ENCODE data around the gene NF2.

Gene NF2

GRCh38 chr22:29700900-29701154 lies 97.4 kb downstream of the NF2 start:
- TF ChIP-seq ZNF8 (CRISPR knock-in tag; IDR thresholded peaks at IDR 0.05) (no peak), ZC3H10 (CRISPR knock-in tag; IDR thresholded peaks at IDR 0.05) (no peak), ARNTL (CRISPR knock-in tag; IDR thresholded peaks at IDR 0.05; ENCODE audit: borderline replicate concordance, low read depth) (no peak), ZFP3 (CRISPR knock-in tag; IDR thresholded peaks at IDR 0.05) (no peak), OSR1 (CRISPR knock-in tag; IDR thresholded peaks at IDR 0.05) (no peak), ISL1 (CRISPR knock-in tag; IDR thresholded peaks at IDR 0.05) (no peak), CSDC2 (CRISPR knock-in tag; IDR thresholded peaks at IDR 0.05) (no peak), ZNF70 (CRISPR knock-in tag; IDR thresholded peaks at IDR 0.05) (no peak)
- TF ChIP-seq, protein P1, sequence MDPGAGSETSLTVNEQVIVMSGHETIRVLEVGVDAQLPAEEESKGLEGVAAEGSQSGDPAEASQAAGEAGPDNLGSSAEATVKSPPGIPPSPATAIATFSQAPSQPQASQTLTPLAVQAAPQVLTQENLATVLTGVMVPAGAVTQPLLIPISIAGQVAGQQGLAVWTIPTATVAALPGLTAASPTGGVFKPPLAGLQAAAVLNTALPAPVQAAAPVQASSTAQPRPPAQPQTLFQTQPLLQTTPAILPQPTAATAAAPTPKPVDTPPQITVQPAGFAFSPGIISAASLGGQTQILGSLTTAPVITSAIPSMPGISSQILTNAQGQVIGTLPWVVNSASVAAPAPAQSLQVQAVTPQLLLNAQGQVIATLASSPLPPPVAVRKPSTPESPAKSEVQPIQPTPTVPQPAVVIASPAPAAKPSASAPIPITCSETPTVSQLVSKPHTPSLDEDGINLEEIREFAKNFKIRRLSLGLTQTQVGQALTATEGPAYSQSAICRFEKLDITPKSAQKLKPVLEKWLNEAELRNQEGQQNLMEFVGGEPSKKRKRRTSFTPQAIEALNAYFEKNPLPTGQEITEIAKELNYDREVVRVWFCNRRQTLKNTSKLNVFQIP (CRISPR knock-in tag; IDR thresholded peaks at IDR 0.05; ENCODE audit: borderline replicate concordance, low read depth), result no peak
- ATAC-seq, result no peak

DNA sequence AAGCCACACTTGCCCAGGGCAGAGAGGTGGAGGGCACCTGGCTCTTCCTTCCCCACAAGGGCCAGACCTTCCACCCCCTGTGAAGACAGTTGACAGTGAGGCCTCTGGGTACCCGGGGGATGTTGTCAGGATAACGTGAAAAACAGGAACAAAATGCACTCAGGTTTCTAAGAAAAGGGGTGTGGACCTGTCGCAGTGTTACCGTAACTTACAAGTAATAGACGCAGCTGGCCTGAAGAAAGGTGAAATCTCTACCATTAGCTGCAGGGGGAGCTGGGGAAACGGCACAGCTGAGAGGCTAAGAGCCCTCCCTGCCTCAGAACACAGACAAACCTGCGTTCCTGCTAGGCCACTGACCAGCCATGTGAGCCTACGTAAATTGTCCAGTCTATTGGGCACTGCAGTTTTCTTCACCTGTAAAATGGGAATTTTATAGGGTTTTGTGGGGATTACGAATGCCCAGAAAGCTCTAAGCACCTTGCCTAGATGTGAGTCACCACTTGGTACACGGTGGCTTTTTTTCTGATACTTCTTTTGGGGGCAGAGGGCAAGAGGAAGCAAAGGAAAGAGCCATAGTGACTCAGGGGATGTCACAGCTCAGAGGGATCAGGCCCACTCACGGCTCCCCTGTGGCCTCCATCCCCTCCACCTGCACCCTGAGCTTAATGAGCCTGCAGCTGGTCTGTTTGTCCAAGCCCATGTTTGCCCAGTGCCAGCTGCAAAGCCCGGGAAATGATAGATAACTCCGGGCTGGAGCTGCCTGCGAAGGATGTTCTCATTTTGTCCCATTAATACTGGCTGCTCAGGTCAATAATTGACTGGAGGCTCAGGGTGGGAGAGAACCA lies 97.9 kb downstream of the NF2 start:
- no peak; the same call in 2 of the 3 replicates for ATAC-seq
- no peak for TF ChIP-seq PPARA (CRISPR knock-in tag; IDR thresholded peaks at IDR 0.05; ENCODE audit: borderline replicate concordance)
- no peak for TF ChIP-seq ZFP3 (CRISPR knock-in tag; IDR thresholded peaks at IDR 0.05)
- TF ChIP-seq CREB5 (CRISPR knock-in tag; IDR thresholded peaks at IDR 0.05; ENCODE audit: low read depth), result no peak
- no peak for TF ChIP-seq ISL1 (CRISPR knock-in tag; IDR thresholded peaks at IDR 0.05)
- TF ChIP-seq RARB (CRISPR knock-in tag; IDR thresholded peaks at IDR 0.05), result no peak
- TF ChIP-seq TOX (CRISPR knock-in tag; IDR thresholded peaks at IDR 0.05; ENCODE audit: borderline replicate concordance), result no peak
- no peak for TF ChIP-seq SNAI2 (CRISPR knock-in tag; IDR thresholded peaks at IDR 0.05)
- TF ChIP-seq ARNTL (CRISPR knock-in tag; IDR thresholded peaks at IDR 0.05; ENCODE audit: borderline replicate concordance, low read depth), result no peak
- TF ChIP-seq ZC3H10 (CRISPR knock-in tag; IDR thresholded peaks at IDR 0.05), result no peak
- no peak for TF ChIP-seq CSDC2 (CRISPR knock-in tag; IDR thresholded peaks at IDR 0.05)
- no peak for TF ChIP-seq ZNF8 (CRISPR knock-in tag; IDR thresholded peaks at IDR 0.05)
- TF ChIP-seq ZFP30 (CRISPR knock-in tag; IDR thresholded peaks at IDR 0.05), result no peak
- TF ChIP-seq ZNF70 (CRISPR knock-in tag; IDR thresholded peaks at IDR 0.05), result no peak
- no peak for TF ChIP-seq GLIS3 (CRISPR knock-in tag; IDR thresholded peaks at IDR 0.05)
- no peak for TF ChIP-seq ESRRG (CRISPR knock-in tag; IDR thresholded peaks at IDR 0.05)
- TF ChIP-seq, protein P1 (CRISPR knock-in tag; IDR thresholded peaks at IDR 0.05; ENCODE audit: borderline replicate concordance, low read depth), result no peak
- no peak for TF ChIP-seq CSRNP3 (CRISPR knock-in tag; IDR thresholded peaks at IDR 0.05)
- TF ChIP-seq OSR1 (CRISPR knock-in tag; IDR thresholded peaks at IDR 0.05), result no peak

DNA sequence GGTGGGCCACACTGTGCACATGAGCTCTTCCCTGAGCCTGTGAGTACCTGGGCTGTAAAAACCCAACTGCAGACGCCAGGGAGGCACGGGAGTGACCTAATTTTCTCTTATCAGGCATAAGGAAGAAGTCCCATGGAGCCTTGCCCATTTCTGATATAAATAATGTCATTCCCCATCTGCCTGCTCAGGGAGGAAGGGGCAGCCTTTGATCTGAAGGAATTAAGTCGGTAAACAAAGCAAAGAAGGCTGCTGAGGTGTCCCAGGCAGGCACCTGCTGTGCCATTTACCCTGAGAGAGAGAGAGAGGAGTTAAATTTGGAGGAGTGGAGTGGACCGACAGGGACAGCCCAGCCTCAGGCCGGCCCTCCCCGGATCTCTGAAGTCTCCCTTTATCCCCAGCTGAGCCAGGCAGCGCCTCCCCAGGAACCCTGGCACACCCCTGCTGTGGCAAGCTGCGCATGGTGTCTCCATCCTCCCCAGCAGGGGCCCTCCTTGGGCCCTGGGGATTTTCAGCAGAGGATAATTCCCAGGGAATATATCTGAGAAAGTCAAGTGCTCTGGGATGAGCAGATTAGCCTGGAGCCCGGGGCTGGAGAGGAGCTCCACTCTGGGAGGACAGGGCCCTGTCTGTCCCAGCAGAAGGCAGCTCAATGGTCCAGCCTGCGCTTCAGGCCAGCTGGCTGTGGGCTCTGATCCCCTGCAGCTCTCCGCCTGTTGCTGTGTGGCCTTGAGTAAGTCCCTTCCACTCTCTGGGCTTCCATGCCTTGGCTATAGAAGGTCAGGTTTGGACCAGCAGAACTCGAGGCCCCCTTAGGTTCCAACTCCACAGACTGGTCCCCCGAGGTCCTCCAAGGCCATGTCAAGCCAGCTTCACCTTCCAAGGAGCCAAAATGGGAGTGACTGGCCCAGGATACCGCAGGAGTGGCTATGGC lies 98.8 kb downstream of the NF2 start:
- TF ChIP-seq OSR1 (CRISPR knock-in tag; IDR thresholded peaks at IDR 0.05), result no peak
- TF ChIP-seq ESRRG (CRISPR knock-in tag; IDR thresholded peaks at IDR 0.05), result no peak
- no peak for TF ChIP-seq ZC3H10 (CRISPR knock-in tag; IDR thresholded peaks at IDR 0.05)
- TF ChIP-seq CREB5 (CRISPR knock-in tag; IDR thresholded peaks at IDR 0.05; ENCODE audit: low read depth), result no peak
- no peak for TF ChIP-seq ARNTL (CRISPR knock-in tag; IDR thresholded peaks at IDR 0.05; ENCODE audit: borderline replicate concordance, low read depth)
- no peak for TF ChIP-seq ZNF70 (CRISPR knock-in tag; IDR thresholded peaks at IDR 0.05)
- no peak for TF ChIP-seq CSDC2 (CRISPR knock-in tag; IDR thresholded peaks at IDR 0.05)
- no peak for TF ChIP-seq ZNF565 (CRISPR knock-in tag; conservative IDR thresholded peaks at IDR 0.05; ENCODE audit: low read depth)
- no peak for TF ChIP-seq RARB (CRISPR knock-in tag; IDR thresholded peaks at IDR 0.05)
- no peak for TF ChIP-seq TSHZ2 (CRISPR knock-in tag; IDR thresholded peaks at IDR 0.05)
- TF ChIP-seq PATZ1 (CRISPR knock-in tag; IDR thresholded peaks at IDR 0.05; ENCODE audit: borderline replicate concordance), result no peak
- TF ChIP-seq TOX (CRISPR knock-in tag; IDR thresholded peaks at IDR 0.05; ENCODE audit: borderline replicate concordance), result no peak
- no peak for TF ChIP-seq PPARA (CRISPR knock-in tag; IDR thresholded peaks at IDR 0.05; ENCODE audit: borderline replicate concordance)
- no peak for TF ChIP-seq ZNF8 (CRISPR knock-in tag; IDR thresholded peaks at IDR 0.05)
- peak; percentile 8; the same call in 2 of the 3 replicates for ATAC-seq

Data from SK-N-SH treated with all-trans-retinoic acid at 6 μM for 48 hours (cell line).